HepG2 (cell line): ENCODE results near the gene PITHD1. TPM values are rescaled to one million over a fixed set of nuclear protein-coding genes. Genes with fewer than 3 reads are reported as not detected.

Source experiments
- ATAC-seq: fragments of 200-7000 bp; cut with Tn5 transposase; 3 replicates; pipeline ENCODE4 v1.9.1; 2020; ENCODE audit warnings: mild to moderate bottlenecking, moderate library complexity
- BruUV-seq: library from RNA; stranded (reverse); fragments of 400-500 nt; replicated peaks from 2 replicates; lab custom pipeline; 2021; lab: Mats Ljungman, UMichigan
- CTCF ChIA-PET: fragments of 300-600 bp; formaldehyde crosslinking; extraction: SDS; loops from one replicate; lab custom pipeline; 2021; ENCODE audit warnings: low total read pairs, inconsistent platforms, low intra/inter-chr PET ratio; lab: Yijun Ruan, JAX
- POLR2A ChIA-PET: fragments of 350-600 bp; sonication (Branson Sonifier 250); formaldehyde crosslinking; loops from one replicate; lab custom pipeline; 2020; ENCODE audit warnings: antibody characterized with exemption, inconsistent platforms; lab: Yijun Ruan, JAX
- DNase-seq: peaks from one replicate; pipeline ENCODE4 v3.0.0-alpha.2; 2015; ENCODE audit warnings: low spot score
- FAIRE-seq: peaks from 3 replicates; lab custom pipeline; 2011; peaks lifted over from hg19 to GRCh38; lab: Jason Lieb, UNC
- H2AFZ ChIP-seq: one replicate; pipeline ENCODE4 v1.6.1; 2011; ENCODE audit warnings: low read length, inconsistent platforms
- H3K27ac ChIP-seq: fragments of 300-600 bp; 3 replicates; pipeline ENCODE4 v1.8.0; 2011; ENCODE audit warnings: mixed run types, mild to moderate bottlenecking, mixed read lengths, low read length, inconsistent platforms; ENCODE audit not compliant: insufficient read depth; ENCODE audit errors: extremely low read length
- H3K27me3 ChIP-seq, 2 experiments: fragments of 200-600 bp in 1 of 2; 2 replicates in 1 of 2; 3 replicates in 1 of 2; pipeline versions ENCODE4 v1.6.0 to v1.8.0; 2011; ENCODE audit warnings: low read length in 2 of 2, mild to moderate bottlenecking in 2 of 2, moderate library complexity in 2 of 2, inconsistent platforms in 1 of 2; ENCODE audit not compliant: insufficient read depth in 2 of 2, control insufficient read depth in 1 of 2
- H3K36me3 ChIP-seq, 2 experiments: fragments of 200-600 bp in 1 of 2; replicated peaks in 1 of 2; 2 replicates in 1 of 2; 3 replicates in 1 of 2; pipeline versions ENCODE4 v1.5.1 to v1.8.0; 2011; ENCODE audit warnings: low read length in 2 of 2, inconsistent platforms in 1 of 2; ENCODE audit not compliant: insufficient read depth in 2 of 2, control insufficient read depth in 1 of 2
- H3K4me1 ChIP-seq: 2 replicates; pipeline ENCODE4 v1.5.1; 2012; ENCODE audit warnings: low read length, inconsistent platforms; ENCODE audit not compliant: insufficient read depth
- H3K4me2 ChIP-seq: 2 replicates; pipeline ENCODE4 v1.6.0; 2011; ENCODE audit warnings: low read depth, low read length, inconsistent platforms
- H3K4me3 ChIP-seq, 3 experiments: fragments of 200-600 bp in 1 of 3; sonication (generic), shearing (Covaris generic) in 1 of 3; replicated peaks in 1 of 3; 2 replicates each; pipeline ENCODE4 v1.5.1; 2011 to 2016; ENCODE audit warnings: low read length in 3 of 3, inconsistent platforms in 2 of 3, low read depth in 2 of 3, mild to moderate bottlenecking in 2 of 3, control low read depth in 1 of 3, mixed read lengths in 1 of 3; ENCODE audit not compliant: insufficient read depth in 1 of 3
- H3K79me2 ChIP-seq: one replicate; pipeline ENCODE4 v1.6.1; 2011; ENCODE audit warnings: low read length, inconsistent platforms; ENCODE audit not compliant: insufficient read depth
- H3K9ac ChIP-seq: 2 replicates; pipeline ENCODE4 v1.6.0; 2011; ENCODE audit warnings: mild to moderate bottlenecking, low read depth, low read length, inconsistent platforms; ENCODE audit not compliant: insufficient read depth
- H3K9me3 ChIP-seq: 2 replicates; pipeline ENCODE4 v1.5.1; 2012; ENCODE audit warnings: mild to moderate bottlenecking, low read length
- H4K20me1 ChIP-seq: 2 replicates; pipeline ENCODE4 v1.6.0; 2011; ENCODE audit warnings: inconsistent platforms, mild to moderate bottlenecking, low read length, moderate library complexity; ENCODE audit not compliant: insufficient read depth
- DBP ChIP-seq: sonication (generic); formaldehyde crosslinking; IDR thresholded peaks from 2 replicates; pipeline ENCODE4 v1.4.0; 2020; ENCODE audit warnings: missing genetic modification reagents; ENCODE audit errors: not compliant biosample characterization
- KLF9 ChIP-seq: IDR thresholded peaks from 2 replicates; pipeline ENCODE4 v1.6.1; 2016; ENCODE audit warnings: low read depth
- MIER3 ChIP-seq: IDR thresholded peaks from 2 replicates; pipeline ENCODE4 v1.6.1; 2016; ENCODE audit warnings: missing compliant biosample characterization, borderline replicate concordance
- NR2F2 ChIP-seq: IDR thresholded peaks from 2 replicates; pipeline ENCODE4 v1.6.1; 2012; ENCODE audit warnings: low read depth, inconsistent platforms, borderline replicate concordance
- SALL1 ChIP-seq: sonication (generic); formaldehyde crosslinking; IDR thresholded peaks from 2 replicates; pipeline ENCODE4 v1.8.0; 2022; ENCODE audit warnings: mild to moderate bottlenecking, missing genetic modification reagents
- TCF7L2 ChIP-seq: IDR thresholded peaks from 2 replicates; pipeline ENCODE4 v1.6.1; 2011; ENCODE audit warnings: mild to moderate bottlenecking, low read depth, low read length, moderate library complexity
- TEAD2 ChIP-seq: sonication (generic); formaldehyde crosslinking; IDR thresholded peaks from 2 replicates; pipeline ENCODE4 v1.9.0; 2021; ENCODE audit warnings: missing genetic modification reagents
- U2AF1 ChIP-seq: fragments of 200-400 bp; formaldehyde crosslinking; optimal IDR thresholded peaks from 2 replicates; pipeline ENCODE3; 2017; ENCODE audit warnings: mild to moderate bottlenecking, low read depth, low read length
- ZBED4 ChIP-seq: sonication (generic); formaldehyde crosslinking; IDR thresholded peaks from 2 replicates; pipeline ENCODE4 v1.4.0; 2020; ENCODE audit warnings: missing genetic modification reagents, borderline replicate concordance
- ZFP1 ChIP-seq: IDR thresholded peaks from 2 replicates; pipeline ENCODE4 v1.6.1; 2016
- ZNF18 ChIP-seq: sonication (generic); formaldehyde crosslinking; IDR thresholded peaks from 2 replicates; pipeline ENCODE4 v1.8.0; 2022; ENCODE audit warnings: mild to moderate bottlenecking, missing genetic modification reagents; ENCODE audit not compliant: insufficient replicate concordance
- ZNF484 ChIP-seq: sonication (generic); formaldehyde crosslinking; IDR thresholded peaks from 2 replicates; pipeline ENCODE4 v1.5.1; 2020; ENCODE audit warnings: mild to moderate bottlenecking, low read depth, missing genetic modification reagents, borderline replicate concordance
- ZNF546 ChIP-seq: sonication (generic); formaldehyde crosslinking; conservative IDR thresholded peaks from 2 replicates; pipeline ENCODE4 v1.8.1; 2023; ENCODE audit warnings: mild to moderate bottlenecking, missing genetic modification reagents
- ZNF776 ChIP-seq: sonication (generic); formaldehyde crosslinking; IDR thresholded peaks from 2 replicates; pipeline ENCODE4 v1.4.0; 2020; ENCODE audit warnings: mild to moderate bottlenecking, missing genetic modification reagents
- ZNF781 ChIP-seq: sonication (generic); formaldehyde crosslinking; IDR thresholded peaks from 2 replicates; pipeline ENCODE4 v1.5.1; 2020; ENCODE audit warnings: borderline replicate concordance, mild to moderate bottlenecking, missing genetic modification reagents; ENCODE audit errors: not compliant biosample characterization
- ZSCAN9 ChIP-seq: IDR thresholded peaks from 2 replicates; pipeline ENCODE4 v1.6.1; 2016; ENCODE audit warnings: borderline replicate concordance
- ZUFSP ChIP-seq: sonication (generic); formaldehyde crosslinking; IDR thresholded peaks from 2 replicates; pipeline ENCODE4 v1.9.0; 2021; ENCODE audit warnings: missing genetic modification reagents, mild to moderate bottlenecking, borderline replicate concordance
- WGBS: methylation state at CpG from one replicate; pipeline ENCODE4 v1.1.6; 2017; ENCODE audit warnings: low lambda C conversion rate; 5-methylcytosine and 5-hydroxymethylcytosine counted together
- in situ Hi-C: cut with HindIII; loops from 2 replicates; pipeline ENCODE4 v1.10.0; 2017; ENCODE audit warnings: low pct_unique_long_range_greater_than_20kb; ENCODE audit not compliant: extremely low pct_ligation_motif_present
- intact Hi-C: fragments of 100-400 bp; cut with micrococcal nuclease; formaldehyde crosslinking; loops from one replicate; pipeline ENCODE4 v1.10.0; 2022; ENCODE audit not compliant: unreplicated experiment
- polyA plus RNA-seq, 8 experiments: library from polyadenylated mRNA; depleted of rRNA in 3 of 8; stranded (reverse) in 7 of 8; unstranded in 1 of 8; fragments of >200 nt; fragmentation: Illumina TruSeq in 4 of 8; extraction: Trizol in 4 of 8; gene quantifications; 2 replicates each; pipeline versions ENCODE4 v1.2.1 to v1.2.3, GENCODE V29; 2011 to 2016; ENCODE audit warnings: low read depth in 4 of 8, missing spikeins in 1 of 8, mixed read lengths in 1 of 8; ENCODE audit not compliant: insufficient read depth in 1 of 8
- total RNA-seq, 5 experiments: library from RNA; depleted of rRNA; stranded (reverse); fragments of >200 nt; fragmentation: Illumina TruSeq; extraction: Trizol; gene quantifications; 2 replicates each; pipeline ENCODE4 v1.2.3, GENCODE V29; 2016; ENCODE audit warnings: low read depth in 1 of 5

Gene PITHD1
- total and polyA plus RNA-seq, 2 of the 13 experiments (the other 11 are each of a cell fraction or from before 2014, with no cell fraction given), result 28.0 to 37.3 TPM

GRCh38 chr1:23809751-23810171, 31.5 kb downstream of the PITHD1 start:
- H3K4me3 ChIP-seq, result no peak overlapping the region
- BruUV-seq, result no TSS peak
- CTCF ChIA-PET, result interaction anchor here (1.7 to 2.5 kb wide), 3 partner anchors 45 to 107 kb away, joined by 10 to 15 read pairs (median 14); partner anchors contain the start of gene FUCA1
- H3K27ac ChIP-seq, result peak overlapping the region; percentile 59
- intact Hi-C loops, result loop anchor here (1.0 to 2.0 kb wide), 2 partner anchors 45 to 107 kb away; no protein-coding TSS in a partner anchor
- peaks cover 36% of the 10 kb centered on the region for H3K4me1 ChIP-seq
- peaks cover 3 to 14% of the 10 kb centered on the region in 2 experiments; a peak in 3 of 5 replicates for H3K36me3 ChIP-seq
- peak; percentile 82 for FAIRE-seq
- H4K20me1 ChIP-seq, result no peaks in the 10 kb centered on the region
- WGBS, result 3% methylated on average over 4 of the region's 6 CpGs
- peak overlapping the region; percentile 54 for H3K4me2 ChIP-seq
- DNase-seq, result peak; percentile 78
- peak overlapping the region; percentile 35; the same call in 1 of the 2 replicates for H3K9ac ChIP-seq
- in situ Hi-C loops, result loop anchor here (5.0 kb wide), 2 partner anchors 58 to 108 kb away; partner anchors contain the start of gene FUCA1
- H2AFZ ChIP-seq, result no peak overlapping the region
- POLR2A ChIA-PET, result interaction anchor here (0.9 to 4.7 kb wide), 8 partner anchors 9 to 107 kb away, joined by 3 to 71 read pairs (median 6); partner anchors contain the start of genes FUCA1, GALE, HMGCL and PITHD1
- ATAC-seq, result peak; percentile 89
- no peaks in the 10 kb centered on the region for H3K27me3 ChIP-seq
- no peaks in the 10 kb centered on the region for H3K79me2 ChIP-seq
- H3K9me3 ChIP-seq, result no peaks in the 10 kb centered on the region
- no peak for TF ChIP-seq ZSCAN9
- no peak for TF ChIP-seq ZNF18 (CRISPR knock-in tag)
- no peak for TF ChIP-seq ZNF546 (CRISPR knock-in tag)
- TF ChIP-seq ZUFSP (CRISPR knock-in tag), result no peak
- TF ChIP-seq ZNF776, result no peak
- TF ChIP-seq KLF9 (CRISPR knock-in tag), result no peak
- no peak for TF ChIP-seq ZBED4 (CRISPR knock-in tag)
- no peak for TF ChIP-seq TEAD2 (CRISPR knock-in tag)
- no peak for TF ChIP-seq ZNF484 (CRISPR knock-in tag)
- no peak for TF ChIP-seq U2AF1
- TF ChIP-seq SALL1 (CRISPR knock-in tag), result peak; percentile 75
- peak; percentile 33; the same call in 1 of the 2 replicates for TF ChIP-seq MIER3 (CRISPR knock-in tag)
- TF ChIP-seq NR2F2, result no peak
- no peak for TF ChIP-seq DBP
- TF ChIP-seq TCF7L2, result no peak
- no peak for TF ChIP-seq ZFP1 (CRISPR knock-in tag)
- no peak for TF ChIP-seq ZNF781
